Panc1 (cell line): ENCODE data around the gene GPC1. TPM values are rescaled to one million over a fixed set of nuclear protein-coding genes. Genes with fewer than 3 reads are reported as not detected.

Experiments used
- ATAC-seq: fragments of 200-7000 bp; cut with Tn5 transposase; 2 replicates; pipeline ENCODE4 v1.9.1; 2020; ENCODE audit warnings: mild to moderate bottlenecking, moderate library complexity
- BruUV-seq: library from RNA; stranded (reverse); fragments of 400-500 nt; replicated peaks from 2 replicates; lab custom pipeline; 2021; lab: Mats Ljungman, UMichigan
- CTCF ChIA-PET: fragments of 300-600 bp; sonication (Branson Sonifier 250); formaldehyde crosslinking; loops from one replicate; lab custom pipeline; 2022; ENCODE audit warnings: antibody characterized with exemption; lab: Charles Lee
- POLR2A ChIA-PET: fragments of 300-600 bp; sonication (Branson Sonifier 250); formaldehyde crosslinking; loops from one replicate; lab custom pipeline; 2022; ENCODE audit warnings: antibody characterized with exemption; lab: Charles Lee
- DNase-seq: peaks from one replicate; pipeline ENCODE4 v3.0.0-alpha.2; 2010; ENCODE audit warnings: low read depth, low spot score
- H3K27ac ChIP-seq: 2 replicates; pipeline ENCODE4 v1.5.1; 2011; ENCODE audit warnings: mild to moderate bottlenecking, low read length, inconsistent platforms
- H3K27me3 ChIP-seq: fragments of 200-500 bp; sonication (Bioruptor generic); 2 replicates; pipeline ENCODE4 v1.6.0; 2014; ENCODE audit warnings: low read length, inconsistent platforms; ENCODE audit not compliant: control insufficient read depth, insufficient read depth
- H3K36me3 ChIP-seq: fragments of 200-500 bp; sonication (Bioruptor generic); 2 replicates; pipeline ENCODE4 v1.5.1; 2014; ENCODE audit warnings: inconsistent platforms, mild to moderate bottlenecking, low read length, moderate library complexity; ENCODE audit not compliant: control insufficient read depth, insufficient read depth
- H3K4me1 ChIP-seq: 2 replicates; pipeline ENCODE4 v1.5.1; 2011; ENCODE audit warnings: inconsistent platforms, mild to moderate bottlenecking, low read length, moderate library complexity; ENCODE audit not compliant: control insufficient read depth, insufficient read depth
- H3K4me3 ChIP-seq, 2 experiments: 2 replicates each; pipeline ENCODE4 v1.5.1; 2011 to 2012; ENCODE audit warnings: low read depth in 2 of 2, low read length in 2 of 2, mild to moderate bottlenecking in 2 of 2, inconsistent platforms in 1 of 2, moderate library complexity in 1 of 2
- H3K9me3 ChIP-seq: fragments of 200-500 bp; sonication (Bioruptor generic); 2 replicates; pipeline ENCODE4 v1.5.1; 2014; ENCODE audit warnings: low read depth, mild to moderate bottlenecking, inconsistent platforms, low read length, moderate library complexity; ENCODE audit not compliant: control insufficient read depth, insufficient read depth
- CTCF ChIP-seq: fragments of 450-650 bp; IDR thresholded peaks from 2 replicates; pipeline ENCODE4 v1.5.1; 2017; ENCODE audit warnings: mild to moderate bottlenecking
- POLR2AphosphoS5 ChIP-seq: IDR thresholded peaks from 2 replicates; pipeline ENCODE4 v1.6.1; 2012; ENCODE audit warnings: mild to moderate bottlenecking, low read depth, low read length, moderate library complexity
- REST ChIP-seq, 2 experiments: IDR thresholded peaks; 2 replicates each; pipeline ENCODE4 v1.6.1; 2011 to 2012; ENCODE audit warnings: low read depth in 2 of 2, control low read depth in 1 of 2, low read length in 1 of 2, mild to moderate bottlenecking in 1 of 2, moderate library complexity in 1 of 2; ENCODE audit not compliant: insufficient read depth in 1 of 2
- SIN3A ChIP-seq: IDR thresholded peaks from 2 replicates; pipeline ENCODE4 v1.6.1; 2012; ENCODE audit warnings: low read depth, mild to moderate bottlenecking, low read length, moderate library complexity, borderline replicate concordance; ENCODE audit not compliant: insufficient read depth
- TCF7L2 ChIP-seq: IDR thresholded peaks from 2 replicates; pipeline ENCODE4 v1.6.1; 2011; ENCODE audit warnings: mild to moderate bottlenecking, low read depth, low read length, inconsistent platforms
- in situ Hi-C: cut with HindIII; loops from 2 replicates; pipeline ENCODE4 v1.10.0; 2016; ENCODE audit warnings: low sequenced_read_pairs, low pct_unique_long_range_greater_than_20kb
- intact Hi-C: fragments of 100-400 bp; cut with micrococcal nuclease; formaldehyde crosslinking; loops from one replicate; pipeline ENCODE4 v1.10.0; 2022; ENCODE audit not compliant: unreplicated experiment
- total RNA-seq: library from RNA; stranded (reverse); gene quantifications from one replicate; pipeline ENCODE4 v1.2.1, GENCODE V29; 2021; ENCODE audit not compliant: unreplicated experiment

GPC1 gene
- total RNA-seq, 1 experiment from 2014 or later, result 88.7 TPM

- intact Hi-C loops, result no loop called here
- ATAC-seq, result no peak
- H3K9me3 ChIP-seq, result no peaks in the 10 kb centered on the region
- BruUV-seq, result no TSS peak
- POLR2A ChIA-PET, result no interaction called here
- H3K36me3 ChIP-seq, result no peaks in the 10 kb centered on the region
- H3K4me3 ChIP-seq, result no peak overlapping the region
- in situ Hi-C loops, result no loop called here
- no peaks in the 10 kb centered on the region for H3K4me1 ChIP-seq
- H3K27ac ChIP-seq, result no peak overlapping the region
- DNase-seq, result no peak
- TF ChIP-seq SIN3A (no peak), CTCF (no peak), TCF7L2 (no peak), POLR2AphosphoS5 (no peak), REST (IDR thresholded peaks at IDR 0.05; ENCODE audit: insufficient read depth in 1 of 2, low read depth in 2 of 2, low read length in 1 of 2) (no peak)
- CTCF ChIA-PET, result no interaction called here
- H3K27me3 ChIP-seq, result no peaks in the 10 kb centered on the region
Observed at GRCh38 chr2:240499309-240500301, 64.1 kb downstream of the GPC1 start.

- intact Hi-C loops (no loop called here), in situ Hi-C loops (no loop called here)
- 0 out of 2 replicates have a peak, but pooled peaks have one; percentile 27 for ATAC-seq
Observed at GRCh38 chr2:240500561-240501423, 65.3 kb downstream of the GPC1 start.

More at GRCh38 chr2:240500561-240501423, 65.3 kb downstream of the GPC1 start:
- no peak for DNase-seq
- no TSS peak for BruUV-seq
- Histone ChIP-seq H3K27me3 (no peaks in the 10 kb centered on the region), H3K4me3 (no peak overlapping the region), H3K4me1 (no peaks in the 10 kb centered on the region), H3K9me3 (no peaks in the 10 kb centered on the region), H3K36me3 (no peaks in the 10 kb centered on the region), H3K27ac (no peak overlapping the region)
- ChIA-PET CTCF (no interaction called here), POLR2A (no interaction called here)
- TF ChIP-seq CTCF, result no peak
- no peak for TF ChIP-seq SIN3A
- no peak for TF ChIP-seq REST (IDR thresholded peaks at IDR 0.05; ENCODE audit: insufficient read depth in 1 of 2, low read depth in 2 of 2, low read length in 1 of 2)
- TF ChIP-seq POLR2AphosphoS5, result no peak
- TF ChIP-seq TCF7L2, result no peak
